HEK293 (cell line): ENCODE results near the gene PPP1CA.

Source experiments
- CTCF ChIA-PET: fragments of 350-600 bp; formaldehyde crosslinking; extraction: SDS; loops from one replicate; lab custom pipeline; 2021; ENCODE audit warnings: antibody characterized with exemption; lab: Yijun Ruan, JAX
- POLR2A ChIA-PET: fragments of 300-600 bp; formaldehyde crosslinking; extraction: SDS; loops from one replicate; lab custom pipeline; 2020; ENCODE audit warnings: antibody characterized with exemption, inconsistent platforms; lab: Yijun Ruan, JAX
- H3K27ac ChIP-seq: fragments of 200-500 bp; sonication (Bioruptor generic); 2 replicates; pipeline ENCODE4 v1.5.1; 2014; ENCODE audit warnings: low read depth, low read length, control low read depth, inconsistent platforms; ENCODE audit errors: extremely low read depth
- H3K36me3 ChIP-seq, 2 experiments: fragments of 200-500 bp in 1 of 2; sonication (Bioruptor generic) in 1 of 2; 1 replicate in 1 of 2; 2 replicates in 1 of 2; pipeline ENCODE4 v1.5.1; 2014 to 2017; ENCODE audit warnings: inconsistent platforms in 2 of 2, low read length in 2 of 2; ENCODE audit not compliant: control insufficient read depth in 2 of 2, insufficient read depth in 1 of 2
- H3K4me1 ChIP-seq: fragments of 200-500 bp; sonication (Bioruptor generic); 2 replicates; pipeline ENCODE4 v1.5.1; 2014; ENCODE audit warnings: mild to moderate bottlenecking, low read length, inconsistent platforms; ENCODE audit not compliant: control insufficient read depth, insufficient read depth
- H3K4me3 ChIP-seq: 2 replicates; pipeline ENCODE4 v1.5.1; 2011; ENCODE audit warnings: low read depth, mild to moderate bottlenecking, control low read depth, low read length, moderate library complexity
- H3K9me3 ChIP-seq: fragments of 200-500 bp; sonication (Bioruptor generic); 2 replicates; pipeline ENCODE4 v1.5.1; 2014; ENCODE audit warnings: low read depth, low read length, inconsistent platforms; ENCODE audit not compliant: control insufficient read depth, insufficient read depth
- KLF9 ChIP-seq: fragments of 450-650 bp; formaldehyde crosslinking; IDR thresholded peaks from 2 replicates; pipeline ENCODE4 v1.5.1; 2016; ENCODE audit warnings: missing biosample characterization, missing genetic modification characterization, low read depth
- PRDM2 ChIP-seq: fragments of 450-650 bp; formaldehyde crosslinking; IDR thresholded peaks from 2 replicates; pipeline ENCODE4 v1.5.1; 2016; ENCODE audit warnings: missing biosample characterization, missing genetic modification characterization, borderline replicate concordance
- ZBTB1 ChIP-seq: fragments of 450-650 bp; formaldehyde crosslinking; IDR thresholded peaks from 2 replicates; pipeline ENCODE4 v1.5.1; 2016; ENCODE audit warnings: missing biosample characterization, missing genetic modification characterization
- ZBTB17 ChIP-seq: fragments of 450-650 bp; formaldehyde crosslinking; IDR thresholded peaks from 2 replicates; pipeline ENCODE4 v1.5.1; 2016; ENCODE audit warnings: missing biosample characterization, missing genetic modification characterization
- ZFP37 ChIP-seq: fragments of 450-650 bp; formaldehyde crosslinking; IDR thresholded peaks from 2 replicates; pipeline ENCODE4 v1.5.1; 2016; ENCODE audit warnings: missing biosample characterization, missing genetic modification characterization
- ZNF121 ChIP-seq: fragments of 450-650 bp; formaldehyde crosslinking; IDR thresholded peaks from 2 replicates; pipeline ENCODE4 v1.5.1; 2016; ENCODE audit warnings: missing biosample characterization, missing genetic modification characterization
- ZNF16 ChIP-seq: fragments of 450-650 bp; formaldehyde crosslinking; IDR thresholded peaks from 2 replicates; pipeline ENCODE4 v1.5.1; 2016; ENCODE audit warnings: low read depth, missing biosample characterization, missing genetic modification characterization
- ZNF19 ChIP-seq: fragments of 450-650 bp; formaldehyde crosslinking; IDR thresholded peaks from 2 replicates; pipeline ENCODE4; 2016; ENCODE audit warnings: missing biosample characterization, missing genetic modification characterization, low read depth
- ZNF211 ChIP-seq: fragments of 450-650 bp; formaldehyde crosslinking; IDR thresholded peaks from 2 replicates; pipeline ENCODE4 v1.5.1; 2016; ENCODE audit warnings: low read depth, missing biosample characterization, missing genetic modification characterization
- ZNF214 ChIP-seq: fragments of 450-650 bp; formaldehyde crosslinking; IDR thresholded peaks from 2 replicates; pipeline ENCODE4 v1.5.1; 2017; ENCODE audit warnings: missing biosample characterization, mild to moderate bottlenecking, missing genetic modification characterization, borderline replicate concordance
- ZNF221 ChIP-seq: fragments of 450-650 bp; formaldehyde crosslinking; IDR thresholded peaks from 2 replicates; pipeline ENCODE4 v1.5.1; 2017; ENCODE audit warnings: missing biosample characterization, missing genetic modification characterization, borderline replicate concordance
- ZNF324 ChIP-seq: fragments of 450-650 bp; formaldehyde crosslinking; IDR thresholded peaks from 2 replicates; pipeline ENCODE4 v1.5.1; 2016; ENCODE audit warnings: missing biosample characterization, missing genetic modification characterization
- ZNF530 ChIP-seq: fragments of 450-650 bp; formaldehyde crosslinking; IDR thresholded peaks from 2 replicates; pipeline ENCODE4 v1.5.1; 2016; ENCODE audit warnings: low read depth, missing biosample characterization, missing genetic modification characterization
- ZNF624 ChIP-seq: fragments of 450-650 bp; formaldehyde crosslinking; IDR thresholded peaks from 2 replicates; pipeline ENCODE4 v1.5.1; 2017; ENCODE audit warnings: missing biosample characterization, missing genetic modification characterization
- ZNF660 ChIP-seq: fragments of 450-650 bp; IDR thresholded peaks from 2 replicates; pipeline ENCODE4 v1.5.1; 2018; ENCODE audit warnings: missing biosample characterization, mild to moderate bottlenecking, missing genetic modification characterization
- ZNF776 ChIP-seq: fragments of 450-650 bp; formaldehyde crosslinking; IDR thresholded peaks from 2 replicates; pipeline ENCODE4 v1.5.0; 2017; ENCODE audit warnings: missing biosample characterization, missing genetic modification characterization, borderline replicate concordance
- ZNF837 ChIP-seq: fragments of 450-650 bp; formaldehyde crosslinking; IDR thresholded peaks from 2 replicates; pipeline ENCODE4 v1.5.1; 2016; ENCODE audit warnings: missing biosample characterization, missing genetic modification characterization
- TF ChIP-seq, protein P1 (sequence below): fragments of 450-650 bp; formaldehyde crosslinking; IDR thresholded peaks from 2 replicates; pipeline ENCODE4 v1.5.1; 2017; ENCODE audit warnings: missing biosample characterization, missing genetic modification characterization
- TF ChIP-seq, protein P2 (sequence below): fragments of 450-650 bp; formaldehyde crosslinking; IDR thresholded peaks from 2 replicates; pipeline ENCODE4 v1.5.1; 2016; ENCODE audit warnings: missing biosample characterization, missing genetic modification characterization

The PPP1CA gene

GRCh38 chr11:67448220-67448609, 46.6 kb upstream of the PPP1CA start:
- POLR2A ChIA-PET = interaction anchor here (0.6 kb wide), 1 partner anchor 9 kb away, joined by 4 read pairs; no protein-coding TSS in a partner anchor
- Histone ChIP-seq H3K9me3 (no peaks in the 10 kb centered on the region), H3K27ac (no peak overlapping the region), H3K4me1 (no peaks in the 10 kb centered on the region), H3K4me3 (no peak overlapping the region)
- CTCF ChIA-PET = no interaction called here
- TF ChIP-seq ZNF221 (no peak), PRDM2 (tag by site-specific recombination) (no peak), ZNF660 (tag by site-specific recombination) (no peak), KLF9 (tag by site-specific recombination) (no peak), ZNF837 (tag by site-specific recombination) (no peak), ZBTB17 (tag by site-specific recombination) (no peak), ZNF211 (tag by site-specific recombination) (no peak), ZNF19 (tag by site-specific recombination) (no peak), ZNF214 (tag by site-specific recombination) (no peak), ZNF776 (tag by site-specific recombination) (no peak), ZBTB1 (tag by site-specific recombination) (no peak), ZNF624 (tag by site-specific recombination) (no peak), ZNF530 (no peak), ZNF324 (tag by site-specific recombination) (no peak)
- TF ChIP-seq, protein P1, sequence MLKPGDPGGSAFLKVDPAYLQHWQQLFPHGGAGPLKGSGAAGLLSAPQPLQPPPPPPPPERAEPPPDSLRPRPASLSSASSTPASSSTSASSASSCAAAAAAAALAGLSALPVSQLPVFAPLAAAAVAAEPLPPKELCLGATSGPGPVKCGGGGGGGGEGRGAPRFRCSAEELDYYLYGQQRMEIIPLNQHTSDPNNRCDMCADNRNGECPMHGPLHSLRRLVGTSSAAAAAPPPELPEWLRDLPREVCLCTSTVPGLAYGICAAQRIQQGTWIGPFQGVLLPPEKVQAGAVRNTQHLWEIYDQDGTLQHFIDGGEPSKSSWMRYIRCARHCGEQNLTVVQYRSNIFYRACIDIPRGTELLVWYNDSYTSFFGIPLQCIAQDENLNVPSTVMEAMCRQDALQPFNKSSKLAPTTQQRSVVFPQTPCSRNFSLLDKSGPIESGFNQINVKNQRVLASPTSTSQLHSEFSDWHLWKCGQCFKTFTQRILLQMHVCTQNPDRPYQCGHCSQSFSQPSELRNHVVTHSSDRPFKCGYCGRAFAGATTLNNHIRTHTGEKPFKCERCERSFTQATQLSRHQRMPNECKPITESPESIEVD (tag by site-specific recombination) = no peak
- TF ChIP-seq, all 188 proteins: peak for 0
- no peaks in the 10 kb centered on the region for H3K36me3 ChIP-seq

GRCh38 chr11:67445515-67445914, 43.9 kb upstream of the PPP1CA start:
- H3K4me3 ChIP-seq = no peak overlapping the region
- no peaks in the 10 kb centered on the region for H3K9me3 ChIP-seq
- TF ChIP-seq ZFP37 (tag by site-specific recombination) = no peak
- no peak for TF ChIP-seq ZNF16
- TF ChIP-seq, protein P2, sequence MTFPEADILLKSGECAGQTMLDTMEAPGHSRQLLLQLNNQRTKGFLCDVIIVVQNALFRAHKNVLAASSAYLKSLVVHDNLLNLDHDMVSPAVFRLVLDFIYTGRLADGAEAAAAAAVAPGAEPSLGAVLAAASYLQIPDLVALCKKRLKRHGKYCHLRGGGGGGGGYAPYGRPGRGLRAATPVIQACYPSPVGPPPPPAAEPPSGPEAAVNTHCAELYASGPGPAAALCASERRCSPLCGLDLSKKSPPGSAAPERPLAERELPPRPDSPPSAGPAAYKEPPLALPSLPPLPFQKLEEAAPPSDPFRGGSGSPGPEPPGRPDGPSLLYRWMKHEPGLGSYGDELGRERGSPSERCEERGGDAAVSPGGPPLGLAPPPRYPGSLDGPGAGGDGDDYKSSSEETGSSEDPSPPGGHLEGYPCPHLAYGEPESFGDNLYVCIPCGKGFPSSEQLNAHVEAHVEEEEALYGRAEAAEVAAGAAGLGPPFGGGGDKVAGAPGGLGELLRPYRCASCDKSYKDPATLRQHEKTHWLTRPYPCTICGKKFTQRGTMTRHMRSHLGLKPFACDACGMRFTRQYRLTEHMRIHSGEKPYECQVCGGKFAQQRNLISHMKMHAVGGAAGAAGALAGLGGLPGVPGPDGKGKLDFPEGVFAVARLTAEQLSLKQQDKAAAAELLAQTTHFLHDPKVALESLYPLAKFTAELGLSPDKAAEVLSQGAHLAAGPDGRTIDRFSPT (tag by site-specific recombination) = no peak
- TF ChIP-seq ZNF121 (tag by site-specific recombination) = peak; percentile 81
- H3K36me3 ChIP-seq = peaks cover 0 to 18% of the 10 kb centered on the region in 2 experiments; a peak in 1 of 3 replicates
- CTCF ChIA-PET = no interaction called here
- POLR2A ChIA-PET = no interaction called here
- no peak overlapping the region for H3K27ac ChIP-seq
- H3K4me1 ChIP-seq = no peaks in the 10 kb centered on the region
